ENCODE measurements around the gene NAB1.

NAB1 gene

GRCh38 chr2:190615555-190616200 is 33.2 kb upstream of the NAB1 start:
- TF ChIP-seq, protein P1, sequence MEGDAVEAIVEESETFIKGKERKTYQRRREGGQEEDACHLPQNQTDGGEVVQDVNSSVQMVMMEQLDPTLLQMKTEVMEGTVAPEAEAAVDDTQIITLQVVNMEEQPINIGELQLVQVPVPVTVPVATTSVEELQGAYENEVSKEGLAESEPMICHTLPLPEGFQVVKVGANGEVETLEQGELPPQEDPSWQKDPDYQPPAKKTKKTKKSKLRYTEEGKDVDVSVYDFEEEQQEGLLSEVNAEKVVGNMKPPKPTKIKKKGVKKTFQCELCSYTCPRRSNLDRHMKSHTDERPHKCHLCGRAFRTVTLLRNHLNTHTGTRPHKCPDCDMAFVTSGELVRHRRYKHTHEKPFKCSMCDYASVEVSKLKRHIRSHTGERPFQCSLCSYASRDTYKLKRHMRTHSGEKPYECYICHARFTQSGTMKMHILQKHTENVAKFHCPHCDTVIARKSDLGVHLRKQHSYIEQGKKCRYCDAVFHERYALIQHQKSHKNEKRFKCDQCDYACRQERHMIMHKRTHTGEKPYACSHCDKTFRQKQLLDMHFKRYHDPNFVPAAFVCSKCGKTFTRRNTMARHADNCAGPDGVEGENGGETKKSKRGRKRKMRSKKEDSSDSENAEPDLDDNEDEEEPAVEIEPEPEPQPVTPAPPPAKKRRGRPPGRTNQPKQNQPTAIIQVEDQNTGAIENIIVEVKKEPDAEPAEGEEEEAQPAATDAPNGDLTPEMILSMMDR (conservative IDR thresholded peaks at IDR 0.05; ENCODE audit: low read depth, low read length), result no peak
- DNase-seq (ENCODE audit: low read depth), result no peak
- no peak overlapping the region for H3K4me3 ChIP-seq (ENCODE audit: low read length)

GRCh38 chr2:190618030-190618429 is 30.9 kb upstream of the NAB1 start:
- TF ChIP-seq, protein P1 (conservative IDR thresholded peaks at IDR 0.05; ENCODE audit: low read depth, low read length), result no peak
- H3K4me3 ChIP-seq (ENCODE audit: low read length), result no peak overlapping the region
- DNase-seq (ENCODE audit: low read depth), result no peak

DNA sequence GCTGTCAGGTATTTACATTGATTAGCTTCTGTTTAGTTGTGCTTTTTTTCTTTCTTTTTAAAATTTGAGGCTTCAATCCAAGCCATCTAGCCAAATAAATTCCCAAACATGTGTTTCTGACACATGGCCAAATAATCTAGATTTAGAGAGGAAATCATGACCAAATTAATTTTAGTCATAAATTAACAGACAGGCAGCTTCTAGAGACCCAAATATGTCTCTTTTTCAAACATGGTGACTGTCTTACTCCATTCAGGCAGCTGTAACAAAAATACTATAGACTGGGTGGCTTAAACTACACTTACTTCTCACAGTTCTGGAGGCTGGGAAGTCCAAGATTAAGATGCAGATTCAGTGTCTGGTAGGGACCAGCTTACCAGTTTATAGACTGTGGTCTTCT is 23.2 kb upstream of the NAB1 start:
- TF ChIP-seq, protein P1 (conservative IDR thresholded peaks at IDR 0.05; ENCODE audit: low read depth, low read length), result no peak
- DNase-seq (ENCODE audit: low read depth), result no peak
- no peak overlapping the region for H3K4me3 ChIP-seq (ENCODE audit: low read length)

- TF ChIP-seq, protein P1 (conservative IDR thresholded peaks at IDR 0.05; ENCODE audit: low read depth, low read length), result no peak
- H3K4me3 ChIP-seq (ENCODE audit: low read length), result no peak overlapping the region
- DNase-seq (ENCODE audit: low read depth), result no peak
Measured at GRCh38 chr2:190626641-190627210, 22.2 kb upstream of the NAB1 start.

DNA sequence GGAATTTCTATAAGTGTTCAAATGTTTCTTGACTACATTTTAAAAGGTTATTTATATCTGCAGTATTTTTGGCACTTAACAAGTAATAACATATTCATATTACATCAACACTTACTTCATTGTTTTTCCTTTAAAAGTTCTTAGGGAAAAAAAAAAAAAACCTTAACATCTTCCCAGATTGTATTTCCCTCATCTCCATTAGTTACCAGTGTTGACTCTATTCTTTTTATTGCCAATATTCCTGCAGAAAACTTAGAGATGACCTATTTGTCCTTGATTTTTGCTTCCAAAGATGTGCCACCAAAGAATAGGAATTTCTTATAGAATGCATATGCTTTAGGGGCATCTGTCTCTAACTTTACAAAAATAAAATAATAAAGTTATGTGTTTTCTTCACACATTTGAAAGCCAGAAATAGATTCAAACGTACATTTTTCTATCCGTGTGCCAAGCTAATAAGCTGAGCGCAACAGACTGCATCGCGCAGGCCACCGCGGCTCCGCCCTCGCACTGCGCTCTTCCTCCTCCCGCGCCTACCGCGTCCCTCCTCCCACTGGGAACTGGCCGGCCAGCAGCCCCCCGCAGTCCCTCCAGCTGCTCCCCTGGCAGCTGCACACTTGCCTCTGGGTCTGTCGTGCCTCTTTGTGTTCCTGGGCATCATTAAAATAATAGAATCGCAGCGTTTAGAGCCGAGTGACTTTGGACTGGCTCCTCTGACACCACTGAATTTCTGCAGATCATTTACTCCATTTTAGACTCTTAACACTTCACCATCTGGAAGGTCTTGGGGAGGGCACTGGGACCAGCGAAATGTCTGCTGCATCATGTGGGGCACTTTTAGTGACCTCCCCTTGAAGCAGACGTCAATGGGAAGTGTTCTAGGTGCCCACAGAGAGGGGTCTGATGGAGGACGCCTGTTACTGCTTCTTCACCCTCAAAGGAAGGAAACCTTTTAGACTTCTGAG is 21.2 kb upstream of the NAB1 start:
- TF ChIP-seq, protein P1 (conservative IDR thresholded peaks at IDR 0.05; ENCODE audit: low read depth, low read length), result no peak
- peak overlapping the region; percentile 54 for H3K4me3 ChIP-seq (ENCODE audit: low read length)
- no peak for DNase-seq (ENCODE audit: low read depth)

DNA sequence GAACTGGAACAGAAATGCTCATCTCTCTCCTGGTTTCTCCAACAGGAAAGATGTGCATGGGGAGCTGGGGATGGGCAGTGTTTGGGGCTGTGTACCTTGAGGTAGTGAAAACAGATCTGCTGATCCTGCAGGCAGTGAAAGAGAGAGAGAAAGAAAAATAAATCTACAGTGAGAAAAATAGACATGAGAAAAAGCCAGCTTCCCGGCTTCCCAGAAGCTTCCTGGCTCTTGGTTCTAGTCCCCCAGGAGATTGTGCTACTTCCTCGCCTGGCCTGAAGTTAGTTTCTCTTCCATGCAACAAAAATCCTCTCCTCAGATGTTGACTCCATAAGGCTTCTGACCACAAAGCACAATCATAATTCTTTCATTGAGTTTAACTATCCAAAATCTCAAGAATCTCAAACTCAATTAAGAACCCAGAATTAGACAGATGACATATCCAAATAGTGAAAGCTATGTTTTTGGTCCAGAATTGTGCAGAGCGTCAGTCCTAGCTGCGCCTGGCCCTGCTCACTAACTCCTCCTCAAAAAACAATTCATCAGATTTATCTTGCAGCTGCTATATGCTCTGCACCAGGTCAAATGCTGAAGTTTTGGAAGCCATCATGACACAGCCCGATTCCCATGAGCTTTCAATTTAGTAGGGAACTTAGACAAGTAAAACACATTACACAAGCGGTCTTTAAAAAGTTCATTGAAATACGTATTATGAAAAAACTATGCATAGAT is 20.1 kb upstream of the NAB1 start:
- TF ChIP-seq, protein P1 (conservative IDR thresholded peaks at IDR 0.05; ENCODE audit: low read depth, low read length), result no peak
- DNase-seq (ENCODE audit: low read depth), result no peak
- H3K4me3 ChIP-seq (ENCODE audit: low read length), result no peak overlapping the region
